ENCODE data around the gene PTPRM. TPM values are rescaled to one million over a fixed set of nuclear protein-coding genes. Genes with fewer than 3 reads are reported as not detected.

PTPRM gene
- total RNA-seq, 1 donor from 2014 or later, result 13.9 TPM

- Histone ChIP-seq H2AFZ (replicated peaks) (no peak overlapping the region), H3K36me3 (no peaks in the 10 kb centered on the region), H3K27me3 (no peaks in the 10 kb centered on the region), H4K20me1 (ENCODE audit: low read depth) (no peaks in the 10 kb centered on the region), H3F3A (ENCODE audit: low read depth) (no peaks in the 10 kb centered on the region), H3K9ac (no peak overlapping the region), H3K4me1 (no peaks in the 10 kb centered on the region), H3K4me3 (no peak overlapping the region), H3K4me2 (no peak overlapping the region), H3K79me2 (ENCODE audit: low read depth) (no peaks in the 10 kb centered on the region), H3K27ac (no peak overlapping the region), H3K9me3 (ENCODE audit: low read depth) (no peaks in the 10 kb centered on the region)
- peaks cover 18% of the 10 kb centered on the region for H3K9me3 Mint-ChIP-seq
- no peak overlapping the region for H3K27ac Mint-ChIP-seq
- H3K27me3 Mint-ChIP-seq (ENCODE audit: insufficient read depth, low read depth), result no peaks in the 10 kb centered on the region
- TF ChIP-seq EZH2 (IDR thresholded peaks at IDR 0.05) (no peak), CTCF (IDR thresholded peaks at IDR 0.05) (no peak), EZH2phosphoT487 (IDR thresholded peaks at IDR 0.05) (no peak)
- DNase-seq (ENCODE audit: low spot score), result no peak
- H3K4me1 Mint-ChIP-seq, result no peaks in the 10 kb centered on the region
- H3K4me3 Mint-ChIP-seq, result no peak overlapping the region
- H3K36me3 Mint-ChIP-seq, result no peaks in the 10 kb centered on the region
Measured at GRCh38 chr18:7921938-7922587, 354.9 kb downstream of the PTPRM start.

GRCh38 chr18:7923105-7923504, 356.0 kb downstream of the PTPRM start:
- H3K4me3 Mint-ChIP-seq, result no peak overlapping the region
- Histone ChIP-seq H4K20me1 (ENCODE audit: low read depth) (no peaks in the 10 kb centered on the region), H2AFZ (replicated peaks) (no peak overlapping the region), H3K4me1 (no peaks in the 10 kb centered on the region), H3K4me3 (no peak overlapping the region), H3K27me3 (no peaks in the 10 kb centered on the region), H3K4me2 (no peak overlapping the region), H3K79me2 (ENCODE audit: low read depth) (no peaks in the 10 kb centered on the region), H3F3A (ENCODE audit: low read depth) (no peaks in the 10 kb centered on the region), H3K36me3 (no peaks in the 10 kb centered on the region), H3K9me3 (ENCODE audit: low read depth) (no peaks in the 10 kb centered on the region), H3K9ac (no peak overlapping the region), H3K27ac (no peak overlapping the region)
- DNase-seq (ENCODE audit: low spot score), result no peak
- no peaks in the 10 kb centered on the region for H3K4me1 Mint-ChIP-seq
- H3K9me3 Mint-ChIP-seq, result peaks cover 18% of the 10 kb centered on the region
- TF ChIP-seq EZH2 (IDR thresholded peaks at IDR 0.05) (no peak), CTCF (IDR thresholded peaks at IDR 0.05) (no peak), EZH2phosphoT487 (IDR thresholded peaks at IDR 0.05) (no peak)
- no peak overlapping the region for H3K27ac Mint-ChIP-seq
- no peaks in the 10 kb centered on the region for H3K27me3 Mint-ChIP-seq (ENCODE audit: insufficient read depth, low read depth)
- no peaks in the 10 kb centered on the region for H3K36me3 Mint-ChIP-seq

- no peak overlapping the region for H3K27ac Mint-ChIP-seq
- Histone ChIP-seq H4K20me1 (ENCODE audit: low read depth) (no peaks in the 10 kb centered on the region), H3K79me2 (ENCODE audit: low read depth) (no peaks in the 10 kb centered on the region), H3K4me3 (no peak overlapping the region), H3K4me2 (no peak overlapping the region), H2AFZ (replicated peaks) (no peak overlapping the region), H3K27ac (no peak overlapping the region), H3K9me3 (ENCODE audit: low read depth) (no peaks in the 10 kb centered on the region), H3K4me1 (no peaks in the 10 kb centered on the region), H3K27me3 (no peaks in the 10 kb centered on the region), H3F3A (ENCODE audit: low read depth) (no peaks in the 10 kb centered on the region), H3K36me3 (no peaks in the 10 kb centered on the region), H3K9ac (no peak overlapping the region)
- no peaks in the 10 kb centered on the region for H3K4me1 Mint-ChIP-seq
- no peaks in the 10 kb centered on the region for H3K27me3 Mint-ChIP-seq (ENCODE audit: insufficient read depth, low read depth)
- no peak overlapping the region for H3K4me3 Mint-ChIP-seq
- DNase-seq (ENCODE audit: low spot score), result no peak
- peaks cover 14% of the 10 kb centered on the region for H3K9me3 Mint-ChIP-seq
- H3K36me3 Mint-ChIP-seq, result no peaks in the 10 kb centered on the region
- TF ChIP-seq CTCF (IDR thresholded peaks at IDR 0.05) (no peak), EZH2phosphoT487 (IDR thresholded peaks at IDR 0.05) (no peak), EZH2 (IDR thresholded peaks at IDR 0.05) (no peak)
Measured at GRCh38 chr18:7924616-7925015, 357.5 kb downstream of the PTPRM start.

Data from neural progenitor cell (in vitro differentiated cells).